GM21825 (cell line): ENCODE results near the gene SPATA21.

ENCODE experiments used
- ATAC-seq: cut with Tn5 transposase; IDR thresholded peaks from one replicate; pipeline ENCODE4 v1.9.1; 2021; ENCODE audit warnings: mild to moderate bottlenecking, moderate library complexity; ENCODE audit not compliant: unreplicated experiment

The SPATA21 gene

DNA sequence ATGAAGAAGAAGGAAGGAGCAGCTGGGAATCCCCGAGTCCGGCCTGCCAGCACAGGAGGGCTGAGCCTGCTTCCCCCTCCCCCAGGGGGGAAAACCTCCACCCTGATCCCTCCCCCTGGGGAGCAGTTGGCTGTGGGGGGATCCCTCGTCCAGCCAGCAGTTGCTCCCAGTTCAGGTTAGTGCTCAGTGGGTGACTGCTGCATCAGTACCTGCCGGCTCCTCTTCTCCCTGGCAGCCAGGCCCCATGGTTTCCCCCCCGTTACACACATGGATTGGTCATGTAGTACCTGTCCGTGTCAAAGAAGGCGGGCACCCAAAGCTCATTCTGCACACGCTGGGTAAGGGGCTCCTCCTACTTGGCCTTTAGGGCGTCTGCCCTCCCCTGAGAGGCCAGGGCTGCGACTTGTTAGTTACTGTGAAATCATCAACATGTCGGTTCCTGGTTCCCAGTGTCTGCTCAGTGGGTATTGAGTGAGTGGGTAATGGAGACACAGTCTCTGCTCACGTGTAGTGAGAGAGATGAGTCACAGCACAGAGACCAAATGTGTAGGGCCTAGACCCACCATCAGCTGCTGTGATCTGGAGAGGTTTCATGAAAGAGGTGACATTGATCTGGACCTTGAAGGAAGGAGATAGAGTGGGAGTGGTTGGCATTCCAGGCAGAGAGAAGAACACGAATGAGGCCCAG lies 14.8 kb upstream of the SPATA21 start:
- ATAC-seq, result no peak

DNA sequence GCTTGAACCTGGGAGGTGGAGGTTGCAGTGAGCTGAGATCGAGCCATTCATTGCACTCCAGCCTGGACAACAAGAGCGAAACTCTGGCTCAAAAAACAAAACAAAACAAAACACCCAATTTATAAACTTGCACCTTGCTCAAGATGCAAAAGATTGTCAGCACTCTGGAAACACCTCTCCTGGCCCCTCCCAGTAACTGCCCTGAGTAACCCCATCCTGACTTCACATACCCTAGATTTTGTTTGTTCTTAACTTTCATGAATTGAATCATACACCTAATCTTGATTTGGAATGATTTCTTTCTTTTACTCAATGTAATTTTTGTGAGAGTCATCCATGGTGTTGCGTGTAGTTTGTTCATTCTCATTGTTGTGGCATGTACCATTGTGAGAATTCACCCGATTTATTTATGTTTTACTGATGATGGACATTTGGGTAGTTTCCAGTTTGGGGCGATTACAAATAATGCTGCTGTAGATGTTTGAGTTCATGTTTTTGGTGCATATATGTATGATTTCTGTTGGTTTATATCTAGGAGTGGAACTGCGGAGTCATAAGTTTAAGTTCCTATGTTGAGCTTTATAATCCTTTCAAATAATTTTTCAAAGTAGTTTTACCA lies 13.7 kb upstream of the SPATA21 start:
- no peak for ATAC-seq

DNA sequence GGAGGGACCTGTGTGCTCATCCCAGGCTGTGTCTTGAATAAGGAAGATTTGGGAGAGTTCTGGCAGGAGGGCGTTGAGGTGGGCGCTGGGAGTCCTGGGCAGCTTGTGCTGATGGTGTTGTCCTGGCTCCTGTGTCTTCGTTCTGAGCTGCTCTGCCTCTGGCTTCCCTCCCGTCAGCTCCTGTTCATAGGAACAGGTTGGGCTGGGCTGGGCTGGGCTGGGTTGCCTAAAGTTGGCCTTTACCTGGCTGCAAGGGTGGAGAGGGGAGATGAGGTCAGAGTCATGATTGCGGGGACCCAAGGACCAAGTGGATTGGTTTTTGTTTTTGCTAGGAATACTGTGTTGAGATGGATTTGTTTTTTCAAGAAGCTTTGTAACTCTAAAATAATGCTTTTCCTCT lies 12.4 kb upstream of the SPATA21 start:
- ATAC-seq, result no peak

DNA sequence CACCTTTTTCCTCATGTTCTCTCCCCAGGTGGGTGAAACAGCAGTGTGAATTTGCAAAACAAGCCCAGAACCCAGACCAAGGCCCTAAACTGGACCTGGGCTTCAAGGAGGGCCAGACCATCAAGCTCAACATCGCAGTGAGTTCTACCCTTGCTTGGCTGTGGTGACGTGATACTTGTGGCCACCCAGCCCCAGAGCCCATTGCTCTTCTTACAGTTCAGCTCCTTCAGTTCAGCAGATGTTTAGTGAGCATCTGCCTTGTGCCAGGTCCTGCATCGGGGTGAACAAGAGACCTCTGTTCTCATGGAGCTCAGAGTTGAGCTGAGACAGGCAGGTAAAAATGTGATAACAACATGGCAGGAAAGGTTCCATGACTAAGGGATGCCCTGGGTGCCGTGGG lies 11.8 kb upstream of the SPATA21 start:
- no peak for ATAC-seq

DNA sequence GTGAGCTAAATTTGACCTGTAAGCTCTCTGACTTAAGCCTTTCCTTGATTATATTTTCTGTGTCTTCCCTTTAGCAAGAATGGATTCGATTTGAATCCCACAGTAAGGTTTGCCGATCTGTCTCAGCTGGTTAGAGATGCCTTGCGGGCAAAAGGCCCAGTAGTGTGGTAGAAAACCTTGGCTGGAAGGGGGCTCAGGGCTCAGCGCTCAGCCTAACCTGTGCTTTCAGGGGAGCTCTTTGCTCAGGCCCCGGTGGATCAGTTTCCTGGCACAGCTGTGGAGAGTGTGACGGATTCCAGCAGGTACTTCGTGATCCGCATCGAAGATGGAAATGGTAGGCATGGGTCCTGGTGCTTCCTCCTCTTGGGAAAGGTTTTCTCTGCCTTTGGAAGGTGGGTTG lies 10.4 kb upstream of the SPATA21 start:
- no peak for ATAC-seq

DNA sequence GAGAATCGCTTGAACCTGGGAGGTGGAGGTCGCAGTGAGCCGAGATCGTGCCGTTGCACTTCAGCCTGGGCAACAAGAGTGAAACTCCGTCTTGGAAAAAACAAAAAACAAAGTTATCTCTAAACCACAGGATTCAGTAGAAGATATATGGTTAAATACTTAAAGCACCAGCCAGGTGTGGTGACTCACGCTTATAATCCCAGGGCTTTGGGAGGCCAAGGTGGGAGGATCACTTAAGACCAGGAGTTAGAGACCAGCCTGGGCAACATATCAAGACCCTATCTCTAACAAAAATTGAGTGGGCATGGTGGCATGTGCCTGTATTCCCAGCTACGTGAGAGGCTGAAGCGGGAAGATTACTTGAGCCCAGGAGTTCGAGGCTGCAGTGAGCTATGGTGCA lies 8.9 kb upstream of the SPATA21 start:
- no peak for ATAC-seq

DNA sequence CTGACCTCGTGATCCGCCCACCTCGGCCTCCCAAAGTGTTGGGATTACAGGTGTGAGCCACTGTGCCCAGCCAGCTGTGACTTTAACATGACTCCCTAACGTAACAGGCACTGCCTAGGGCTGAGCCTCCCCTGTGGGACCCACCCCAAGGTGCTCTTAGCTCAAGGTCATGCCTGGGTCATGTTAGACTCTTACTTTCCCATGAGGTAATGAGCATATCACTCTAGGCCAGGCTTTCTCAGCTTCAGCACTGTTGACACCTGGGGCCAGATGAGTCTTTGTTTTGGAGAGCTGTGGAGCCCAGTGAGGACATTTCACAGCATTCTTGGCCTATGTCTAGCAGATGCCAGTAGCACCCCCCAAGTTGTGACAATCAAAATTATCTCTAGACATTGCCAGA lies 7.8 kb upstream of the SPATA21 start:
- ATAC-seq, result no peak

DNA sequence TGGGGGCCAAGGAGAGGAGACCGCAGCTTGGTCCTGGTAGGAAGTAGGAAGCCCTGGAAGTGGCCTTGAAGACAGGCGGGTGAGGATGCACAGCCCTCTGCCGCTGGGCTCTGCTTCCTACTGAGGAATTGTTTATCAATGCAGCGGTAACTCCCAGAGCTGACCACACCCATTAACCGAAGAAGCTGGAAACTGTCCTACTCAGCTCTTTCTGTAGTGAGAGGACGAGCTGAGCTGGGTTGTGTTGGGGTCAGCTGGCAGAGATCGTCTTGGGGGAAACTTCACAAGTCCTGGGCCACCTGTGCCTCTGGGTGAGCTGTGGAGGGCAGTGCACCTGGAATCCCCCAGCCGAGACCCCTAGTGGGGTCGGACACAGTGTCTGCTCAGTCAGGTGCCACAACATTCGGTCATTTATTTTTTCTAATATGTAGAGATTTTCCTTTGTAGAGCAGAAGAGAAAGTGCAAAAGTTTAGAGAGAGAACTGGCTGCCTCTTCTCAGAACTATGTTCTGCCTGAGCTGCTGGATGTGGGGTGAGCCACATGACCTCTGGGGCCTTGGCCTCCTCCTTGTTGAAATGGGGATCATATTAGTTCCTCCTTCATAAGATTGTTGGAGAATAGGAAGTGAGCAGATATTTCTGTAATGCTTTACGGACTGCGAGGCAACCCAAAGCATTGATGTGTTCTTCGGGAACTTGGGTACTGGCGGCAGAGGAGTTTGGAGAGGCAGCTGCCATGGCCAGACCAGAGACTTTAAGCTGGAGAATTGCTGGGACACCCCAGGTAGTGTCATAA lies 6.9 kb upstream of the SPATA21 start:
- no peak for ATAC-seq

- ATAC-seq, result no peak
Measured at GRCh38 chr1:16442941-16443340, 5.7 kb upstream of the SPATA21 start.

DNA sequence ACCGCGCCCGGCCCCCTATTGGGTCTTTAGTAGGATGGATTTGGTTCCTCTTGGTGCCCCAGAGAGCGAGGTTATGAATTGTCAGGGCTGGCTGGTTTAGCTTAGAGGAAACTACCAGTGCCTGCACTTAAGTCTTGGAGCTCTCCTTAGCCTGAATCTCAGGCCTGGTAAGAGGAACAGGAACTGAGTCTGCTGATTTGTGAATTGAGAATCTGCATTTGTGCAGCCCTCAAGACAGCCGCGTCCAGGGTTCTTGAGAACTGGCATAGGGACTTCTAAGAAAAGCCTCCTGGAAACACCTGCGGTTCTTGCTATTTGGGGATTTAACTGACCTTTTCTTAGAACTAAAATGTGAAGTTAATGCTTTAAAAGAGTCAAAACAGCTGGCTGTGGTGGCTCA lies 5.0 kb upstream of the SPATA21 start:
- ATAC-seq, result no peak

- ATAC-seq, result peak; percentile 3
Measured at GRCh38 chr1:16441282-16441665, 4.0 kb upstream of the SPATA21 start.

- peak; percentile 85 for ATAC-seq
Measured at GRCh38 chr1:16440470-16441281, 3.5 kb upstream of the SPATA21 start, which contains the start of gene NECAP2. TSS of gene NECAP2 (plus strand) at chr1:16440724. CDS start at chr1:16440762, 38 bp downstream.

DNA sequence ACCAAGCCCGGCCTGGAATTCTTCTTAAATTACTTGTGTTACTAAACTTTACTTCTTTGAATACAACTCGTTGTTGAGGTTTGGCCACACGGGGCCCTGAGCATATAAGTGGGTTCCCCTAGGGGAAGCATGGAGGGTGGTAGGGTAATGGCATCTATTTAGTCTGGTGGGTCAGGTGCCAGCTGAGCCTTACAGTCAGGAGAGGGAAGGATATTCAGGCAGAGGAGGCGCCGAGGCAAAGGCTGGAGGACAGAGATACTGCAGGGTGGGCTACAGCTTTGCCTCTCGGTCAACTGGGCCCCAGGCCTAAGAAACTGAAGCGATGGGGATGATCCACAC lies 2.9 kb upstream of the SPATA21 start:
- ATAC-seq, result peak; percentile 16

GRCh38 chr1:16438924-16439323 lies 1.7 kb upstream of the SPATA21 start:
- ATAC-seq, result no peak

GRCh38 chr1:16438516-16438915 lies 1.3 kb upstream of the SPATA21 start:
- ATAC-seq, result no peak

DNA sequence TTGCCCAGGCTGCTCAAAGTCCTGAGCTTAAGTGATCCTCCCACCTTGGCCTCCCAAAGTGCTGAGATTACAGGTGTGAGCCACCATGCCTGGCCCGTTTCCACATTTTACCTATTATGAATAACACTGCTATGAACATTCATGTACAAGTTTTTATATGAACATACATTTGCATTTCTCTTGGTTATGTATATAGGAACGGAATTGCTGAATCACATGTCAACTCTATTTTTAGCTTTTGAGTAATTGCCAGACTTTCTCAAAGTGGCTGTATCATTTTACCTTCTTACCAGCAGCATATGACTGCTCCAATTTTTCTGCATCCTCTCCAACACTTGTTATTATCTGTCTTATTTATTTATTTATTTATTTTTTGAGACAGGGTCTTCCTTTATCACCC lies 2.7 kb downstream of the SPATA21 start:
- no peak for ATAC-seq

GRCh38 chr1:16434007-16434406 lies 3.2 kb downstream of the SPATA21 start:
- ATAC-seq, result no peak

GRCh38 chr1:16433030-16433429 lies 4.2 kb downstream of the SPATA21 start:
- ATAC-seq, result no peak

DNA sequence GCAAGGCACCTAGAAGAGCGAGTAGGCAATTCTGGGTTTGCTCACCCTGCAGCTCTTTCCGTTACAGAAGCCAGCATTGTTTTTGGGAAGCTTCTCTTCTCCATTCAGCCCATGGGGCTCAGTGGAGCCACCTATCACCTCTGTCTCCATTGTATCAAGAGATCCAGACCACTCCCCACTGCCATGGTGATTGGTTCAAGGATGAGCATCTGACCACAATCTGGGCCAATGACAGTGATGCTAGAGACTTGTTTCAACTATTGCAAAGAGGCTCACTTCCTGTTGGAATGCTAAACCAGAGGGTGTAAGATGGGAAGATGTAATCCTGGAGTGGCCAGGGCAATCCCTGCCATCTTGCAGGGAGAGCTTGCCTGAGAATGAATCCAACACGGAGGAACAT lies 6.6 kb downstream of the SPATA21 start:
- no peak for ATAC-seq

GRCh38 chr1:16425125-16426025 lies 11.8 kb downstream of the SPATA21 start:
- no peak for ATAC-seq
